Breast epithelium (tissue), 4 donors: ENCODE results near the gene LANCL2. TPM values are rescaled to one million over a fixed set of nuclear protein-coding genes. Genes with fewer than 3 reads are reported as not detected.

Experiments
- DNase-seq, 2 donors: peaks; one replicate each; pipeline ENCODE4 v3.0.0-alpha.2; 2019; ENCODE audit warnings: low spot score in 2 of 2
- H3K27ac ChIP-seq, 2 donors: fragments of 200-600 bp; sonication (generic) in 1 of 2; one replicate each; pipeline ENCODE4 v1.5.1; 2016 to 2019; ENCODE audit warnings: mild to moderate bottlenecking in 1 of 2
- H3K27me3 ChIP-seq, 2 donors: fragments of 200-600 bp; sonication (generic) in 1 of 2; one replicate each; pipeline versions ENCODE4 v1.5.1 to v1.6.0; 2017 to 2019; ENCODE audit warnings: control low read depth in 1 of 2, mild to moderate bottlenecking in 1 of 2
- H3K36me3 ChIP-seq: fragments of 200-600 bp; one replicate; pipeline ENCODE4 v1.5.1; 2019
- H3K4me1 ChIP-seq, 2 donors: fragments of 200-600 bp; sonication (generic); one replicate each; pipeline ENCODE4 v1.5.1; 2016 to 2019; ENCODE audit warnings: control low read depth in 1 of 2
- H3K4me3 ChIP-seq, 3 donors: fragments of 200-600 bp; sonication (generic); 1 replicate in 2 of 3; 2 replicates in 1 of 3; pipeline ENCODE4 v1.5.1; 2016 to 2019; ENCODE audit warnings: mild to moderate bottlenecking in 3 of 3, moderate library complexity in 2 of 3
- H3K9me3 ChIP-seq, 2 donors: fragments of 200-600 bp; sonication (generic) in 1 of 2; one replicate each; pipeline ENCODE4 v1.5.1; 2016 to 2019; ENCODE audit warnings: control low read depth in 1 of 2
- POLR2A ChIP-seq: fragments of 450-650 bp; IDR thresholded peaks from one replicate; pipeline ENCODE4 v1.6.1; 2016; ENCODE audit warnings: antibody characterized with exemption, mild to moderate bottlenecking, moderate library complexity
- POLR2AphosphoS5 ChIP-seq, 3 donors: sonication (generic); formaldehyde crosslinking; IDR thresholded peaks; one replicate each; pipeline ENCODE4 v1.6.1; 2017; ENCODE audit warnings: antibody characterized with exemption in 3 of 3
- intact Hi-C: fragments of 100-400 bp; cut with DNase I; formaldehyde crosslinking; loops from one replicate; pipeline ENCODE4 v1.15.1; 2023; ENCODE audit warnings: low total_unique reads
- total RNA-seq, 3 donors: library from RNA; depleted of rRNA; stranded (reverse); fragments of >200 nt; gene quantifications; one replicate each; pipeline ENCODE4 v1.1.0, GENCODE V29; 2016
- TF ChIP-seq, protein P1 (sequence below), 3 donors: fragments of 450-650 bp; IDR thresholded peaks; one replicate each; pipeline ENCODE4 v1.5.1; 2016 to 2017; ENCODE audit warnings: antibody characterized with exemption in 3 of 3, mild to moderate bottlenecking in 3 of 3, moderate library complexity in 3 of 3

LANCL2 gene
- total RNA-seq, 3 donors from 2014 or later = 11.8 to 22.4 (median 20.2) TPM

DNA sequence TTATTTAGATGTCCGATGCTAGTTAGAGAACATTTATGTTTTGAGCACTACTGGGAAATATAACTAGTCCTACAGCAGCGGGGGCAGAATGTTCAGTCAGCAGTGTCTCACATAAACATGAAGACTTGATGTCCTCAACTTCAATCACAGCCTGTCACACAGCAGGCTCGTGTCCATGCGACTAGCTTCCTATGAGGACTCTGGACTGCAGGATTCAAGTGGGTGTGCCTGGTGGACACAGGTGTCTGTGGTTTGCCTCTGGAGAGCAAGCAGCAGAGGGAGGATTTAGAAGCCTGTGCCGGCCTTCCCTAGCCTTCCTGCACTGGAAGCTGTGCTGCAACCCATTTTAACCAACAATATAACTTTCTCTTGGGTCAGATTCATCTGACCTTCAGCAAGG lies 30.0 kb upstream of the LANCL2 start:
- intact Hi-C loops = no loop called here
- Histone ChIP-seq H3K9me3 (no peaks in the 10 kb centered on the region), H3K27ac (no peak overlapping the region), H3K27me3 (no peaks in the 10 kb centered on the region), H3K4me3 (no peak overlapping the region), H3K36me3 (no peaks in the 10 kb centered on the region), H3K4me1 (no peaks in the 10 kb centered on the region)
- DNase-seq = no peak
- TF ChIP-seq, protein P1, sequence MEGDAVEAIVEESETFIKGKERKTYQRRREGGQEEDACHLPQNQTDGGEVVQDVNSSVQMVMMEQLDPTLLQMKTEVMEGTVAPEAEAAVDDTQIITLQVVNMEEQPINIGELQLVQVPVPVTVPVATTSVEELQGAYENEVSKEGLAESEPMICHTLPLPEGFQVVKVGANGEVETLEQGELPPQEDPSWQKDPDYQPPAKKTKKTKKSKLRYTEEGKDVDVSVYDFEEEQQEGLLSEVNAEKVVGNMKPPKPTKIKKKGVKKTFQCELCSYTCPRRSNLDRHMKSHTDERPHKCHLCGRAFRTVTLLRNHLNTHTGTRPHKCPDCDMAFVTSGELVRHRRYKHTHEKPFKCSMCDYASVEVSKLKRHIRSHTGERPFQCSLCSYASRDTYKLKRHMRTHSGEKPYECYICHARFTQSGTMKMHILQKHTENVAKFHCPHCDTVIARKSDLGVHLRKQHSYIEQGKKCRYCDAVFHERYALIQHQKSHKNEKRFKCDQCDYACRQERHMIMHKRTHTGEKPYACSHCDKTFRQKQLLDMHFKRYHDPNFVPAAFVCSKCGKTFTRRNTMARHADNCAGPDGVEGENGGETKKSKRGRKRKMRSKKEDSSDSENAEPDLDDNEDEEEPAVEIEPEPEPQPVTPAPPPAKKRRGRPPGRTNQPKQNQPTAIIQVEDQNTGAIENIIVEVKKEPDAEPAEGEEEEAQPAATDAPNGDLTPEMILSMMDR (IDR thresholded peaks at IDR 0.05) = no peak
- no peak for TF ChIP-seq POLR2AphosphoS5 (IDR thresholded peaks at IDR 0.05)
- TF ChIP-seq POLR2A = no peak

DNA sequence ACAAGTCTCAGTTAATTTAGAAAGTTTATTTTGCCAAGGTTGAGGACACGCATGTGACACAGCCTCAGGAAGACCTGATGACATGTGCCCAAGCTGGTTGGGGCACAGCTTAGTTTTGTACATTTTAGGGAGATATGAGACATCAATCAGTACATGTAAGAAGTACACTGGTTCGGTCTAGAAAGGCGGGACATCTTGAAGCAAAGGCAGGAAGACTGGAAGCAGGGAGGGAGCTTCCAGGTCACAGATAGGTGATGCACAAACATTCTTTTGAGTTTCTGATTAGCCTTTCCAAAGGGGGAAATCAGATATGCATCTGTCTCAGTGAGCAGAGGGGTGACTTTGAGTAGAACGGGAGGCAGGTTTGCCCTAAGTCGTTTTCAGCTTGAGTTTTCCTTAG lies 29.4 kb upstream of the LANCL2 start:
- DNase-seq = no peak
- Histone ChIP-seq H3K4me3 (no peak overlapping the region), H3K4me1 (no peaks in the 10 kb centered on the region), H3K36me3 (no peaks in the 10 kb centered on the region), H3K9me3 (no peaks in the 10 kb centered on the region), H3K27me3 (no peaks in the 10 kb centered on the region), H3K27ac (no peak overlapping the region)
- intact Hi-C loops = no loop called here
- TF ChIP-seq, protein P1 (IDR thresholded peaks at IDR 0.05) = no peak
- no peak for TF ChIP-seq POLR2A
- TF ChIP-seq POLR2AphosphoS5 (IDR thresholded peaks at IDR 0.05) = no peak

DNA sequence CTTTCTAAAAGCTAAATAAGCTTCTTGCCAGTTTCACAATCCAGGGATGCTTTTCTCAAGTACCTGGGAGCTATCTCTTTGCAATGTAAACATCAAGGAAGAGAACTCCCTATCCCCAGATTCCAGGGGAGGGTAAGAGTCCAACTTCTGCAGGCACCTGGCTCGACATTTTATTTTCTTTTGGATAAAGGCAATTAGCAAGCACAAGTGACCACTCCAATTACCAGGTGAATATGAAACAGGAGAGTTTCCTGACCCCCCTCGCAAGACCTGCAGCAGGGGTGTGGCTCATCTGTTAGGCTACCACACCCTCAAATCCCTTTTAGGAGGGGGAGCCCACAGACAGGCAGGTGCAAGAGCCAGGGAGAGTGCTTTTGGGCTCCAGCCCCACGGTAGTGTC lies 28.6 kb upstream of the LANCL2 start:
- H3K36me3 ChIP-seq = no peaks in the 10 kb centered on the region
- no peak for DNase-seq
- intact Hi-C loops = no loop called here
- no peaks in the 10 kb centered on the region for H3K4me1 ChIP-seq
- TF ChIP-seq, protein P1 (IDR thresholded peaks at IDR 0.05) = no peak
- TF ChIP-seq POLR2AphosphoS5 (IDR thresholded peaks at IDR 0.05) = no peak
- no peak for TF ChIP-seq POLR2A
- no peaks in the 10 kb centered on the region for H3K9me3 ChIP-seq
- H3K27me3 ChIP-seq = no peaks in the 10 kb centered on the region
- H3K4me3 ChIP-seq = no peak overlapping the region
- no peak overlapping the region for H3K27ac ChIP-seq

DNA sequence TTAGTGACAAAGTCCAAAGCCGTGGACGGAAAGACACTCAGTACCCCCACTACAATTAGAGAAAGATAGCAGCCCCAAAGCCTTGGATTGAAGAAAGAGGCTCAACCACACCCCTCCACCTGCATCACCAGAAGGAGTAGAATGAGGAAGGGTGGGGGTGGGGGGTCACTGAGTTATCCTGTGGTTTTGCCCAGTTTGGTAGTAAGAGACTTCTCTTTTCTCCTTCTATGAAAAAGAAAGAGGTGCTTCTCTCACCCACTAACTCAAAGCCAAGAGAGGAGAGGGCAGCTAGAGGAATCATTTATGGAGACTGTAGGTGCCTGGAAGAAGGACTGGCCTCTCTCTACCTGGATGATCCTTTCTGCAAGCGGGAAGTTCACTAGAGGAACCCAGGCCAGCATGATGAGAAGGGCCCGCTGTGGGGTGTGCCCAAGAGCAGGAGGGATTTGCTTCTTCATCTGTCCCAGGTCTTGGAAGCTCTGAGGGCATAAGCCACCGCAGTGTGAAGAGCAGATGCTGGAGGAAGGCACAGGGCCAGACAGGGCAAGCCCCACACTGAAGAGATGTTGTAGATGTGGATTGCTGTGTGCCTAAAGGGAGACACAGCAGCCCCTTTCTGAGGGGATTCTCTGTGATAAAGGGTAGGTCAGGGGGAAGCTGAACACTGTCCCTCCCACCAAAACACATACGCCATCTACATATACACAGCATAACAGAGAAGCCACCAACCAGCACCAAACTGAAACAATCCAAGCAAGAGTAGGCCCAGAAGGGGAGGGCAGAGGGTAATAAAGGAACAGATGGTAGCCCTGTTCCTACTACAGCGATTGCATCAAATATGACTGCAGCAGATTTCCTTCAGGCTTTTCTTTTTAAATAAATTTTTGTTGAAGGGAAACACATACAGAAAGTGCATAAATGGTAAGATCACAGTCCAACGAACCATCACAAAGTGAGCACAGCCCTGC lies 25.8 kb upstream of the LANCL2 start:
- no peak for DNase-seq

More for the DNA sequence above, 25.8 kb upstream of the LANCL2 start:
- intact Hi-C loops = no loop called here
- TF ChIP-seq POLR2A = no peak
- TF ChIP-seq, protein P1 (IDR thresholded peaks at IDR 0.05) = no peak
- TF ChIP-seq POLR2AphosphoS5 (IDR thresholded peaks at IDR 0.05) = no peak
- no peaks in the 10 kb centered on the region for H3K27me3 ChIP-seq
- H3K36me3 ChIP-seq = no peaks in the 10 kb centered on the region
- H3K4me1 ChIP-seq = no peaks in the 10 kb centered on the region
- H3K9me3 ChIP-seq = no peaks in the 10 kb centered on the region
- no peak overlapping the region for H3K27ac ChIP-seq
- H3K4me3 ChIP-seq = no peak overlapping the region
